WTC11 (cell line): ENCODE data around the gene TSNAXIP1. TPM values are rescaled to one million over a fixed set of nuclear protein-coding genes. Genes with fewer than 3 reads are reported as not detected.
A peak's percentile ranks its signal among the peaks of the same experiment; 100 is the strongest.

Source experiments
- ATAC-seq: fragments of 200-7000 bp; cut with Tn5 transposase; 2 replicates; pipeline ENCODE4 v1.10.0; 2021; ENCODE audit warnings: mild to moderate bottlenecking, moderate library complexity
- CTCF ChIA-PET: fragments of 300-600 bp; sonication (Branson Sonifier 250); formaldehyde crosslinking; loops from one replicate; lab custom pipeline; 2021; ENCODE audit warnings: antibody characterized with exemption; lab: Charles Lee
- POLR2A ChIA-PET: fragments of 350-600 bp; sonication (Branson Sonifier 250); formaldehyde crosslinking; loops from one replicate; lab custom pipeline; 2021; ENCODE audit warnings: antibody characterized with exemption; lab: Charles Lee
- DNase-seq: peaks from one replicate; pipeline ENCODE4 v3.0.0; 2021; ENCODE audit warnings: low spot score
- H3K27ac Mint-ChIP-seq: 2 replicates; pipeline ENCODE4 v1.8.0; 2021; ENCODE audit warnings: mixed read lengths
- H3K27me3 Mint-ChIP-seq: 2 replicates; pipeline ENCODE4 v1.8.0; 2021; ENCODE audit warnings: low read depth, mild to moderate bottlenecking, moderate library complexity, mixed read lengths
- H3K36me3 Mint-ChIP-seq: 2 replicates; pipeline ENCODE4 v1.8.0; 2021; ENCODE audit warnings: mixed read lengths
- H3K4me1 Mint-ChIP-seq: 2 replicates; pipeline ENCODE4 v1.8.0; 2022; ENCODE audit warnings: mixed read lengths
- H3K4me3 Mint-ChIP-seq: 2 replicates; pipeline ENCODE4 v1.8.0; 2021; ENCODE audit warnings: mild to moderate bottlenecking, moderate library complexity, mixed read lengths
- H3K9me3 Mint-ChIP-seq: 2 replicates; pipeline ENCODE4 v1.8.0; 2021; ENCODE audit warnings: mixed read lengths
- ELF4 ChIP-seq: sonication (generic); formaldehyde crosslinking; IDR thresholded peaks from 2 replicates; pipeline ENCODE4 v1.8.1; 2022; ENCODE audit warnings: low read depth, mild to moderate bottlenecking, moderate library complexity, missing genetic modification reagents
- JUN ChIP-seq: sonication (generic); formaldehyde crosslinking; IDR thresholded peaks from 2 replicates; pipeline ENCODE4 v1.8.0; 2023; ENCODE audit warnings: mild to moderate bottlenecking, missing genetic modification reagents
- MYBL2 ChIP-seq: sonication (generic); formaldehyde crosslinking; IDR thresholded peaks from 2 replicates; pipeline ENCODE4 v1.8.1; 2023; ENCODE audit warnings: mild to moderate bottlenecking, moderate library complexity, missing genetic modification reagents
- NR1H2 ChIP-seq: sonication (generic); formaldehyde crosslinking; IDR thresholded peaks from 2 replicates; pipeline ENCODE4 v1.9.0; 2021; ENCODE audit warnings: mild to moderate bottlenecking, moderate library complexity, missing genetic modification reagents
- NR3C1 ChIP-seq: sonication (generic); formaldehyde crosslinking; conservative IDR thresholded peaks from 2 replicates; pipeline ENCODE4 v1.8.1; 2023; ENCODE audit warnings: low read depth, mild to moderate bottlenecking, missing genetic modification reagents
- PRDM15 ChIP-seq: sonication (generic); formaldehyde crosslinking; IDR thresholded peaks from 2 replicates; pipeline ENCODE4 v1.8.0; 2022; ENCODE audit warnings: missing genetic modification reagents
- PRRX2 ChIP-seq: fragments of 250-450 bp; sonication (Bioruptor Pico); IDR thresholded peaks from 2 replicates; pipeline ENCODE4 v1.8.0; 2021; ENCODE audit warnings: mild to moderate bottlenecking
- RELA ChIP-seq: sonication (generic); formaldehyde crosslinking; IDR thresholded peaks from 2 replicates; pipeline ENCODE4 v1.8.1; 2022; ENCODE audit warnings: missing genetic modification reagents, mild to moderate bottlenecking, borderline replicate concordance
- SMAD4 ChIP-seq: sonication (generic); formaldehyde crosslinking; IDR thresholded peaks from 2 replicates; pipeline ENCODE4 v1.8.0; 2022; ENCODE audit warnings: mild to moderate bottlenecking, missing genetic modification reagents
- TCF7 ChIP-seq: sonication (generic); formaldehyde crosslinking; IDR thresholded peaks from 2 replicates; pipeline ENCODE4 v1.8.0; 2022; ENCODE audit warnings: mild to moderate bottlenecking, low read depth, missing genetic modification reagents, moderate library complexity
- ZMAT4 ChIP-seq: fragments of 250-450 bp; sonication (Bioruptor Pico); IDR thresholded peaks from 2 replicates; pipeline ENCODE4 v1.9.0; 2021; ENCODE audit warnings: mild to moderate bottlenecking
- ZNF219 ChIP-seq: sonication (generic); formaldehyde crosslinking; IDR thresholded peaks from 2 replicates; pipeline ENCODE4 v1.8.0; 2023; ENCODE audit warnings: missing genetic modification reagents, mild to moderate bottlenecking, borderline replicate concordance
- ZNF263 ChIP-seq: sonication (generic); formaldehyde crosslinking; IDR thresholded peaks from 2 replicates; pipeline ENCODE4 v1.8.1; 2022; ENCODE audit warnings: low read depth, mild to moderate bottlenecking, moderate library complexity, missing genetic modification reagents
- ZNF416 ChIP-seq: fragments of 250-450 bp; sonication (Bioruptor Pico); IDR thresholded peaks from 2 replicates; pipeline ENCODE4 v1.9.0; 2021; ENCODE audit warnings: mild to moderate bottlenecking, inconsistent platforms
- total RNA-seq: library from RNA; stranded (reverse); gene quantifications from 3 replicates; pipeline ENCODE4 v1.2.3, GENCODE V29; 2021
- TF ChIP-seq, protein P1 (sequence below): sonication (generic); formaldehyde crosslinking; IDR thresholded peaks from 2 replicates; pipeline ENCODE4 v1.8.0; 2022; ENCODE audit warnings: mild to moderate bottlenecking, missing genetic modification reagents
- TF ChIP-seq, protein P2 (sequence below): sonication (generic); formaldehyde crosslinking; IDR thresholded peaks from 2 replicates; pipeline ENCODE4 v1.8.0; 2023; ENCODE audit warnings: missing genetic modification reagents, mild to moderate bottlenecking, borderline replicate concordance
- TF ChIP-seq, protein P3 (sequence below): sonication (generic); formaldehyde crosslinking; conservative IDR thresholded peaks from 2 replicates; pipeline ENCODE4 v1.8.1; 2023; ENCODE audit warnings: mild to moderate bottlenecking, low read depth, missing genetic modification reagents, moderate library complexity
- TF ChIP-seq, protein P4 (sequence below): fragments of 250-450 bp; sonication (Bioruptor Pico); IDR thresholded peaks from 2 replicates; pipeline ENCODE4 v1.8.0; 2021; ENCODE audit warnings: mild to moderate bottlenecking

The TSNAXIP1 gene
- total RNA-seq, 1 experiment from 2014 or later, result 0.48 TPM

GRCh38 chr16:67873435-67874370 lies 67.0 kb downstream of the TSNAXIP1 start:
- DNase-seq, result no peak
- CTCF ChIA-PET, result interaction anchor here (0.8 to 3.2 kb wide), 9 partner anchors 11 to 352 kb away, joined by 3 to 29 read pairs (median 4); partner anchors contain the start of gene NRN1L
- H3K4me1 Mint-ChIP-seq, result peaks cover 15% of the 10 kb centered on the region

More at GRCh38 chr16:67873435-67874370, 67.0 kb downstream of the TSNAXIP1 start:
- Mint-ChIP-seq H3K27ac (peak overlapping the region; percentile 84; the same call in 1 of the 2 replicates), H3K4me3 (peak overlapping the region; percentile 92), H3K27me3 (no peaks in the 10 kb centered on the region), H3K36me3 (peaks cover 35% of the 10 kb centered on the region), H3K9me3 (no peaks in the 10 kb centered on the region)
- TF ChIP-seq NR3C1 (CRISPR knock-in tag), result no peak
- no peak for TF ChIP-seq NR1H2 (CRISPR knock-in tag)
- no peak for TF ChIP-seq ELF4 (CRISPR knock-in tag)
- TF ChIP-seq SMAD4 (CRISPR knock-in tag), result no peak
- TF ChIP-seq ZNF219 (CRISPR knock-in tag), result no peak
- TF ChIP-seq, protein P1, sequence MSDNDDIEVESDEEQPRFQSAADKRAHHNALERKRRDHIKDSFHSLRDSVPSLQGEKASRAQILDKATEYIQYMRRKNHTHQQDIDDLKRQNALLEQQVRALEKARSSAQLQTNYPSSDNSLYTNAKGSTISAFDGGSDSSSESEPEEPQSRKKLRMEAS (CRISPR knock-in tag), result no peak
- no peak for TF ChIP-seq TCF7 (CRISPR knock-in tag)
- TF ChIP-seq PRDM15 (CRISPR knock-in tag), result no peak
- TF ChIP-seq PRRX2 (CRISPR knock-in tag), result no peak
- TF ChIP-seq MYBL2 (CRISPR knock-in tag), result no peak
- no peak for TF ChIP-seq RELA (CRISPR knock-in tag)
- TF ChIP-seq JUN, result no peak
- TF ChIP-seq, protein P2, sequence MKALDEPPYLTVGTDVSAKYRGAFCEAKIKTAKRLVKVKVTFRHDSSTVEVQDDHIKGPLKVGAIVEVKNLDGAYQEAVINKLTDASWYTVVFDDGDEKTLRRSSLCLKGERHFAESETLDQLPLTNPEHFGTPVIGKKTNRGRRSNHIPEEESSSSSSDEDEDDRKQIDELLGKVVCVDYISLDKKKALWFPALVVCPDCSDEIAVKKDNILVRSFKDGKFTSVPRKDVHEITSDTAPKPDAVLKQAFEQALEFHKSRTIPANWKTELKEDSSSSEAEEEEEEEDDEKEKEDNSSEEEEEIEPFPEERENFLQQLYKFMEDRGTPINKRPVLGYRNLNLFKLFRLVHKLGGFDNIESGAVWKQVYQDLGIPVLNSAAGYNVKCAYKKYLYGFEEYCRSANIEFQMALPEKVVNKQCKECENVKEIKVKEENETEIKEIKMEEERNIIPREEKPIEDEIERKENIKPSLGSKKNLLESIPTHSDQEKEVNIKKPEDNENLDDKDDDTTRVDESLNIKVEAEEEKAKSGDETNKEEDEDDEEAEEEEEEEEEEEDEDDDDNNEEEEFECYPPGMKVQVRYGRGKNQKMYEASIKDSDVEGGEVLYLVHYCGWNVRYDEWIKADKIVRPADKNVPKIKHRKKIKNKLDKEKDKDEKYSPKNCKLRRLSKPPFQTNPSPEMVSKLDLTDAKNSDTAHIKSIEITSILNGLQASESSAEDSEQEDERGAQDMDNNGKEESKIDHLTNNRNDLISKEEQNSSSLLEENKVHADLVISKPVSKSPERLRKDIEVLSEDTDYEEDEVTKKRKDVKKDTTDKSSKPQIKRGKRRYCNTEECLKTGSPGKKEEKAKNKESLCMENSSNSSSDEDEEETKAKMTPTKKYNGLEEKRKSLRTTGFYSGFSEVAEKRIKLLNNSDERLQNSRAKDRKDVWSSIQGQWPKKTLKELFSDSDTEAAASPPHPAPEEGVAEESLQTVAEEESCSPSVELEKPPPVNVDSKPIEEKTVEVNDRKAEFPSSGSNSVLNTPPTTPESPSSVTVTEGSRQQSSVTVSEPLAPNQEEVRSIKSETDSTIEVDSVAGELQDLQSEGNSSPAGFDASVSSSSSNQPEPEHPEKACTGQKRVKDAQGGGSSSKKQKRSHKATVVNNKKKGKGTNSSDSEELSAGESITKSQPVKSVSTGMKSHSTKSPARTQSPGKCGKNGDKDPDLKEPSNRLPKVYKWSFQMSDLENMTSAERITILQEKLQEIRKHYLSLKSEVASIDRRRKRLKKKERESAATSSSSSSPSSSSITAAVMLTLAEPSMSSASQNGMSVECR, result no peak
- TF ChIP-seq, protein P3, sequence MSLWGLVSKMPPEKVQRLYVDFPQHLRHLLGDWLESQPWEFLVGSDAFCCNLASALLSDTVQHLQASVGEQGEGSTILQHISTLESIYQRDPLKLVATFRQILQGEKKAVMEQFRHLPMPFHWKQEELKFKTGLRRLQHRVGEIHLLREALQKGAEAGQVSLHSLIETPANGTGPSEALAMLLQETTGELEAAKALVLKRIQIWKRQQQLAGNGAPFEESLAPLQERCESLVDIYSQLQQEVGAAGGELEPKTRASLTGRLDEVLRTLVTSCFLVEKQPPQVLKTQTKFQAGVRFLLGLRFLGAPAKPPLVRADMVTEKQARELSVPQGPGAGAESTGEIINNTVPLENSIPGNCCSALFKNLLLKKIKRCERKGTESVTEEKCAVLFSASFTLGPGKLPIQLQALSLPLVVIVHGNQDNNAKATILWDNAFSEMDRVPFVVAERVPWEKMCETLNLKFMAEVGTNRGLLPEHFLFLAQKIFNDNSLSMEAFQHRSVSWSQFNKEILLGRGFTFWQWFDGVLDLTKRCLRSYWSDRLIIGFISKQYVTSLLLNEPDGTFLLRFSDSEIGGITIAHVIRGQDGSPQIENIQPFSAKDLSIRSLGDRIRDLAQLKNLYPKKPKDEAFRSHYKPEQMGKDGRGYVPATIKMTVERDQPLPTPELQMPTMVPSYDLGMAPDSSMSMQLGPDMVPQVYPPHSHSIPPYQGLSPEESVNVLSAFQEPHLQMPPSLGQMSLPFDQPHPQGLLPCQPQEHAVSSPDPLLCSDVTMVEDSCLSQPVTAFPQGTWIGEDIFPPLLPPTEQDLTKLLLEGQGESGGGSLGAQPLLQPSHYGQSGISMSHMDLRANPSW (CRISPR knock-in tag), result no peak
- TF ChIP-seq, protein P4, sequence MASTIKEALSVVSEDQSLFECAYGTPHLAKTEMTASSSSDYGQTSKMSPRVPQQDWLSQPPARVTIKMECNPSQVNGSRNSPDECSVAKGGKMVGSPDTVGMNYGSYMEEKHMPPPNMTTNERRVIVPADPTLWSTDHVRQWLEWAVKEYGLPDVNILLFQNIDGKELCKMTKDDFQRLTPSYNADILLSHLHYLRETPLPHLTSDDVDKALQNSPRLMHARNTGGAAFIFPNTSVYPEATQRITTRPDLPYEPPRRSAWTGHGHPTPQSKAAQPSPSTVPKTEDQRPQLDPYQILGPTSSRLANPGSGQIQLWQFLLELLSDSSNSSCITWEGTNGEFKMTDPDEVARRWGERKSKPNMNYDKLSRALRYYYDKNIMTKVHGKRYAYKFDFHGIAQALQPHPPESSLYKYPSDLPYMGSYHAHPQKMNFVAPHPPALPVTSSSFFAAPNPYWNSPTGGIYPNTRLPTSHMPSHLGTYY, result no peak
- TF ChIP-seq ZNF263 (CRISPR knock-in tag), result no peak
- no peak for TF ChIP-seq ZNF416 (CRISPR knock-in tag)
- no peak for TF ChIP-seq ZMAT4 (CRISPR knock-in tag)
- POLR2A ChIA-PET, result no interaction called here
- peak; percentile 44 for ATAC-seq
